ENCODE data around the gene RTKN. TPM values are rescaled to one million over a fixed set of nuclear protein-coding genes. Genes with fewer than 3 reads are reported as not detected.

RTKN gene
- polyA plus RNA-seq, 2 of the 4 experiments (the other 2 are of a cell fraction) = 15.1 to 20.1 TPM

DNA sequence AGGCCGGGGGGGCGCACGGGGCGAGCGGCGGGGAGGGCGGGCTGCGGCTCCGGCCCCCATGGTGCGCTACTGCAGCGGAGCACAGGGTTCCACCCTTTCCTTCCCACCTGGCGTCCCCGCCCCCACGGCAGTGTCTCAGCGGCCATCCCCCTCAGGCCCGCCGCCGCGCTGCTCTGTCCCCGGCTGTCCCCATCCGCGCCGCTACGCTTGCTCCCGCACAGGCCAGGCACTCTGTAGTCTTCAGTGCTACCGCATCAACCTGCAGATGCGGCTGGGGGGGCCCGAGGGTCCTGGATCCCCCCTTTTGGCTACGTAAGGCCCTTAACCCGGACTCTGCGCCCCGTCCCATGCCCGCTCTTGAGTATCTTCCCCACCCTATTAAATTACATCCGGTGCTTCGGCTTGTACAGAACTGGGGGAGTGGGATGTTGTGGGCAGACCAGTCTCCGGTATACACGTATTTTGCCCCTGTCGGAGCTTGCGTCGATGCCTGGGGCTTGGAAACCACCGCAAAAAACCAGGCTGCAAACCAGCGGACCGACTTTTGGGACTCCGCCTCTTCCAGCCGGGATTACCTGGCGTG lies 15.9 kb upstream of the RTKN start (continued):
- TF ChIP-seq, protein P1, sequence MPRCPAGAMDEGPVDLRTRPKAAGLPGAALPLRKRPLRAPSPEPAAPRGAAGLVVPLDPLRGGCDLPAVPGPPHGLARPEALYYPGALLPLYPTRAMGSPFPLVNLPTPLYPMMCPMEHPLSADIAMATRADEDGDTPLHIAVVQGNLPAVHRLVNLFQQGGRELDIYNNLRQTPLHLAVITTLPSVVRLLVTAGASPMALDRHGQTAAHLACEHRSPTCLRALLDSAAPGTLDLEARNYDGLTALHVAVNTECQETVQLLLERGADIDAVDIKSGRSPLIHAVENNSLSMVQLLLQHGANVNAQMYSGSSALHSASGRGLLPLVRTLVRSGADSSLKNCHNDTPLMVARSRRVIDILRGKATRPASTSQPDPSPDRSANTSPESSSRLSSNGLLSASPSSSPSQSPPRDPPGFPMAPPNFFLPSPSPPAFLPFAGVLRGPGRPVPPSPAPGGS (IDR thresholded peaks at IDR 0.05) = no peak; the same call in 2 of the 3 replicates
- TF ChIP-seq CHD2 (IDR thresholded peaks at IDR 0.05; ENCODE audit: low read length, partially characterized antibody) (no peak), CBX2 (IDR thresholded peaks at IDR 0.05; ENCODE audit: borderline replicate concordance, low read depth) (no peak), POLR2AphosphoS2 (conservative IDR thresholded peaks at IDR 0.05; ENCODE audit: low read length) (no peak), NR3C1 (IDR thresholded peaks at IDR 0.05) (no peak), NPAS2 (CRISPR knock-in tag; IDR thresholded peaks at IDR 0.05; ENCODE audit: borderline replicate concordance) (no peak), HOXB5 (CRISPR knock-in tag; IDR thresholded peaks at IDR 0.05) (no peak), JUN (IDR thresholded peaks at IDR 0.05) (peak; percentile 56 to 73; a peak in 3 of 5 replicates), POLR2A (IDR thresholded peaks at IDR 0.05; ENCODE audit: low read length) (peak; percentile 53), MAZ (IDR thresholded peaks at IDR 0.05; ENCODE audit: borderline replicate concordance, low read depth, low read length) (no peak), HDAC2 (IDR thresholded peaks at IDR 0.05) (peak; percentile 55; the same call in 1 of the 2 replicates), FOSL2 (IDR thresholded peaks at IDR 0.05) (no peak), FOSL2 (CRISPR knock-in tag; IDR thresholded peaks at IDR 0.05) (0 out of 2 replicates have a peak, but pooled peaks have one; percentile 5), RNF2 (IDR thresholded peaks at IDR 0.05; ENCODE audit: borderline replicate concordance, low read depth) (peak; percentile 33; the same call in 1 of the 2 replicates), GATA3 (IDR thresholded peaks at IDR 0.05; ENCODE audit: borderline replicate concordance) (peak; percentile 33), ZSCAN20 (CRISPR knock-in tag; IDR thresholded peaks at IDR 0.05) (no peak), KDM5A (IDR thresholded peaks at IDR 0.05) (peak; percentile 56; the same call in 1 of the 2 replicates), FOSB (CRISPR knock-in tag; IDR thresholded peaks at IDR 0.05) (no peak), EHF (CRISPR knock-in tag; IDR thresholded peaks at IDR 0.05) (no peak), PHF8 (IDR thresholded peaks at IDR 0.05; ENCODE audit: borderline replicate concordance, low read depth) (peak; percentile 83), TP53 (CRISPR knock-in tag; IDR thresholded peaks at IDR 0.05) (peak; percentile 85), ZFP36 (IDR thresholded peaks at IDR 0.05; ENCODE audit: borderline replicate concordance, partially characterized antibody) (no peak), RAD21 (conservative IDR thresholded peaks at IDR 0.05 in 1 of 2, IDR thresholded peaks at IDR 0.05 in 1 of 2) (0 out of 5 replicates have a peak, but pooled peaks of 1 of the 2 experiments have one; percentile 16), HOXB13 (CRISPR knock-in tag; IDR thresholded peaks at IDR 0.05; ENCODE audit: low read depth) (no peak), BHLHE40 (IDR thresholded peaks at IDR 0.05; ENCODE audit: low read depth, low read length) (no peak), SMC3 (IDR thresholded peaks at IDR 0.05) (no peak), CEBPB (IDR thresholded peaks at IDR 0.05) (no peak), TFCP2L1 (CRISPR knock-in tag; IDR thresholded peaks at IDR 0.05) (0 out of 2 replicates have a peak, but pooled peaks have one; percentile 44), RCOR1 (IDR thresholded peaks at IDR 0.05; ENCODE audit: low read depth, low read length) (no peak), EP300 (IDR thresholded peaks at IDR 0.05) (no peak), CBX8 (IDR thresholded peaks at IDR 0.05) (no peak)
- TF ChIP-seq, protein P2, sequence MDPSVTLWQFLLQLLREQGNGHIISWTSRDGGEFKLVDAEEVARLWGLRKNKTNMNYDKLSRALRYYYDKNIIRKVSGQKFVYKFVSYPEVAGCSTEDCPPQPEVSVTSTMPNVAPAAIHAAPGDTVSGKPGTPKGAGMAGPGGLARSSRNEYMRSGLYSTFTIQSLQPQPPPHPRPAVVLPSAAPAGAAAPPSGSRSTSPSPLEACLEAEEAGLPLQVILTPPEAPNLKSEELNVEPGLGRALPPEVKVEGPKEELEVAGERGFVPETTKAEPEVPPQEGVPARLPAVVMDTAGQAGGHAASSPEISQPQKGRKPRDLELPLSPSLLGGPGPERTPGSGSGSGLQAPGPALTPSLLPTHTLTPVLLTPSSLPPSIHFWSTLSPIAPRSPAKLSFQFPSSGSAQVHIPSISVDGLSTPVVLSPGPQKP (IDR thresholded peaks at IDR 0.05; ENCODE audit: low read depth, low read length) = no peak
- TF ChIP-seq, protein P3, sequence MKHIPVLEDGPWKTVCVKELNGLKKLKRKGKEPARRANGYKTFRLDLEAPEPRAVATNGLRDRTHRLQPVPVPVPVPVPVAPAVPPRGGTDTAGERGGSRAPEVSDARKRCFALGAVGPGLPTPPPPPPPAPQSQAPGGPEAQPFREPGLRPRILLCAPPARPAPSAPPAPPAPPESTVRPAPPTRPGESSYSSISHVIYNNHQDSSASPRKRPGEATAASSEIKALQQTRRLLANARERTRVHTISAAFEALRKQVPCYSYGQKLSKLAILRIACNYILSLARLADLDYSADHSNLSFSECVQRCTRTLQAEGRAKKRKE (CRISPR knock-in tag; IDR thresholded peaks at IDR 0.05; ENCODE audit: low read depth) = no peak
- TF ChIP-seq, protein P4, sequence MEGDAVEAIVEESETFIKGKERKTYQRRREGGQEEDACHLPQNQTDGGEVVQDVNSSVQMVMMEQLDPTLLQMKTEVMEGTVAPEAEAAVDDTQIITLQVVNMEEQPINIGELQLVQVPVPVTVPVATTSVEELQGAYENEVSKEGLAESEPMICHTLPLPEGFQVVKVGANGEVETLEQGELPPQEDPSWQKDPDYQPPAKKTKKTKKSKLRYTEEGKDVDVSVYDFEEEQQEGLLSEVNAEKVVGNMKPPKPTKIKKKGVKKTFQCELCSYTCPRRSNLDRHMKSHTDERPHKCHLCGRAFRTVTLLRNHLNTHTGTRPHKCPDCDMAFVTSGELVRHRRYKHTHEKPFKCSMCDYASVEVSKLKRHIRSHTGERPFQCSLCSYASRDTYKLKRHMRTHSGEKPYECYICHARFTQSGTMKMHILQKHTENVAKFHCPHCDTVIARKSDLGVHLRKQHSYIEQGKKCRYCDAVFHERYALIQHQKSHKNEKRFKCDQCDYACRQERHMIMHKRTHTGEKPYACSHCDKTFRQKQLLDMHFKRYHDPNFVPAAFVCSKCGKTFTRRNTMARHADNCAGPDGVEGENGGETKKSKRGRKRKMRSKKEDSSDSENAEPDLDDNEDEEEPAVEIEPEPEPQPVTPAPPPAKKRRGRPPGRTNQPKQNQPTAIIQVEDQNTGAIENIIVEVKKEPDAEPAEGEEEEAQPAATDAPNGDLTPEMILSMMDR (IDR thresholded peaks at IDR 0.05) = no peak

All from A549 (cell line).